ENCODE measurements around the gene AKR1C4. TPM values are rescaled to one million over a fixed set of nuclear protein-coding genes. Genes with fewer than 3 reads are reported as not detected.
"Not testable (repeated sequence)": the region's sequence is repeated elsewhere in the genome, so short reads cannot be mapped to it uniquely, and the experiment has no call there.

Gene AKR1C4
- total RNA-seq, 1 donor from 2014 or later, result not detected

DNA sequence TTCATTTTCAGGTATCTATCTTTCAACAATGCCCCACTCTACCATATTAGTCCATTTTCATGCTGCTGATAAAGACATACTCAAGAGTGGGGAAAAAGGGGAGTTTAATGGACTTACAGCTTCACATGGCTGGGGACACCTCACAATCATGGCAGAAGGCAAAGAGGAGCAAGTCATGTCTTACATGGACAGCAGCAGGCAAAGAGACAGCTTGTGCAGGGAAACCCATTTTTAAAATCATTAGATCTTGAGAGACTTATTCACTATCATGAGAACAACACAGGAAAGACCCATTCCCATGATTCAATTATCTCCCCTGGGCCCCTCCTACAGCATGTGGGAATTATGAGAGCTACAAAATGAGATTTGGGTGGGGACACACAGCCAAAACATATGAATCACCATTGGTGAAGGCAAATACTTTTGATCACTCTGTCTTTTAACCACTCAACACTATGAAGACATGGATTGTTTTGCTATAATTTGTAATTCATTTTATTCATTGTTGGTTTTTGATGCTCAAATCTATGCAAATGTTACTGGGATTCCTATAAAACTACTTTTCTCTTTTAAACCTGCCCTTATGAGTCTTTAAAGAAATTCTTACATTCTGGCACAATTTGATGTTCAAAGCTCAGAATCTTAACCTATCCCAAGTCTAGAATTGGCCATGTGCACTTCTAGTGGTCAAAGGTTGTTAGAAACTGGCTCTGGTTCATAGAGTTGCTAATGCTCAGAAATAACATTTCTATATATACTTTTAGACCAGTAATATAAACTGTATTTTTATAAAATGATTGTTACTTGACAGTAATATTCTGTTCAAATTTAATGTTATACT lies 15.3 kb downstream of the AKR1C4 start:
- Histone ChIP-seq H3K27me3 (no peaks in the 10 kb centered on the region), H4K20me1 (ENCODE audit: low read depth) (no peaks in the 10 kb centered on the region), H3K4me2 (no peak overlapping the region), H3K4me1 (no peaks in the 10 kb centered on the region), H3K9ac (no peak overlapping the region), H3K9me3 (ENCODE audit: low read depth) (no peaks in the 10 kb centered on the region), H3K27ac (no peak overlapping the region), H2AFZ (replicated peaks) (no peak overlapping the region), H3K4me3 (no peak overlapping the region), H3K36me3 (no peaks in the 10 kb centered on the region), H3F3A (ENCODE audit: low read depth) (no peaks in the 10 kb centered on the region), H3K79me2 (ENCODE audit: low read depth) (no peaks in the 10 kb centered on the region)
- Mint-ChIP-seq H3K36me3 (no peaks in the 10 kb centered on the region), H3K27me3 (ENCODE audit: insufficient read depth, low read depth) (peaks cover 4% of the 10 kb centered on the region), H3K27ac (no peak overlapping the region), H3K9me3 (peaks cover 4% of the 10 kb centered on the region), H3K4me3 (no peak overlapping the region), H3K4me1 (no peaks in the 10 kb centered on the region)
- TF ChIP-seq EZH2phosphoT487 (IDR thresholded peaks at IDR 0.05) (no peak), EZH2 (IDR thresholded peaks at IDR 0.05) (no peak)
- TF ChIP-seq, protein P1, sequence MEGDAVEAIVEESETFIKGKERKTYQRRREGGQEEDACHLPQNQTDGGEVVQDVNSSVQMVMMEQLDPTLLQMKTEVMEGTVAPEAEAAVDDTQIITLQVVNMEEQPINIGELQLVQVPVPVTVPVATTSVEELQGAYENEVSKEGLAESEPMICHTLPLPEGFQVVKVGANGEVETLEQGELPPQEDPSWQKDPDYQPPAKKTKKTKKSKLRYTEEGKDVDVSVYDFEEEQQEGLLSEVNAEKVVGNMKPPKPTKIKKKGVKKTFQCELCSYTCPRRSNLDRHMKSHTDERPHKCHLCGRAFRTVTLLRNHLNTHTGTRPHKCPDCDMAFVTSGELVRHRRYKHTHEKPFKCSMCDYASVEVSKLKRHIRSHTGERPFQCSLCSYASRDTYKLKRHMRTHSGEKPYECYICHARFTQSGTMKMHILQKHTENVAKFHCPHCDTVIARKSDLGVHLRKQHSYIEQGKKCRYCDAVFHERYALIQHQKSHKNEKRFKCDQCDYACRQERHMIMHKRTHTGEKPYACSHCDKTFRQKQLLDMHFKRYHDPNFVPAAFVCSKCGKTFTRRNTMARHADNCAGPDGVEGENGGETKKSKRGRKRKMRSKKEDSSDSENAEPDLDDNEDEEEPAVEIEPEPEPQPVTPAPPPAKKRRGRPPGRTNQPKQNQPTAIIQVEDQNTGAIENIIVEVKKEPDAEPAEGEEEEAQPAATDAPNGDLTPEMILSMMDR (IDR thresholded peaks at IDR 0.05), result no peak
- no peak for DNase-seq (ENCODE audit: low spot score)

DNA sequence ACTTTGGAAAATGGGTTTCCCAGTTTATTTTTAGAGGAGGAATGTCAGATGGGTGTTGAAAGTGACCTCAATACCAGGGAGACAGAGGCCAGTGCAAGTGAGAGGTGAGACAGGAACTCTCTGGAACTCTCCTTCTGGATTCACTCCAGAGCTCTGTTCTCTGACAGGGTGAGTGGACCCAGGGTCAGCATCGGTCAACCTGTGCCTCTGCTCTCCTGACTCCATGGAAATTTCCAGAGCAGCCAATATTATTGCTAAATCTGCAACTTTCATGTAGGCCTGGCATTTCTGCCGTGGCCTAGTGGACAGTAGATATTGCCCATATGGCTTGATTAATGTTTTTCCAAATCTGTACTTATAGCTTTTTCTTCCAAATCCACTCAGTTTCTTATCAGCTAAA lies 20.2 kb downstream of the AKR1C4 start:
- Histone ChIP-seq H3K4me1 (no peaks in the 10 kb centered on the region), H4K20me1 (ENCODE audit: low read depth) (no peaks in the 10 kb centered on the region), H3K36me3 (no peaks in the 10 kb centered on the region), H3K27me3 (no peaks in the 10 kb centered on the region), H3K9ac (no peak overlapping the region), H3K4me3 (no peak overlapping the region), H3K4me2 (no peak overlapping the region), H3K79me2 (ENCODE audit: low read depth) (no peaks in the 10 kb centered on the region), H3K27ac (no peak overlapping the region), H3K9me3 (ENCODE audit: low read depth) (peaks cover 4% of the 10 kb centered on the region), H3F3A (ENCODE audit: low read depth) (no peaks in the 10 kb centered on the region), H2AFZ (replicated peaks) (no peak overlapping the region)
- H3K4me3 Mint-ChIP-seq, result no peak overlapping the region
- peaks cover 2% of the 10 kb centered on the region for H3K9me3 Mint-ChIP-seq
- no peak for TF ChIP-seq EZH2phosphoT487 (IDR thresholded peaks at IDR 0.05)
- TF ChIP-seq EZH2 (IDR thresholded peaks at IDR 0.05), result no peak
- TF ChIP-seq, protein P1 (IDR thresholded peaks at IDR 0.05), result no peak
- H3K4me1 Mint-ChIP-seq, result no peaks in the 10 kb centered on the region
- no peaks in the 10 kb centered on the region for H3K36me3 Mint-ChIP-seq
- no peak for DNase-seq (ENCODE audit: low spot score)
- H3K27ac Mint-ChIP-seq, result no peak overlapping the region
- H3K27me3 Mint-ChIP-seq (ENCODE audit: insufficient read depth, low read depth), result no peaks in the 10 kb centered on the region

- Mint-ChIP-seq H3K27ac (no peak overlapping the region), H3K4me1 (no peaks in the 10 kb centered on the region), H3K4me3 (no peak overlapping the region), H3K9me3 (peaks cover 5% of the 10 kb centered on the region), H3K36me3 (no peaks in the 10 kb centered on the region), H3K27me3 (ENCODE audit: insufficient read depth, low read depth) (no peaks in the 10 kb centered on the region)
- H3K27me3 ChIP-seq, result no peaks in the 10 kb centered on the region
- no peak overlapping the region for H2AFZ ChIP-seq (replicated peaks)
- H4K20me1 ChIP-seq (ENCODE audit: low read depth), result no peaks in the 10 kb centered on the region
- H3K79me2 ChIP-seq (ENCODE audit: low read depth), result no peaks in the 10 kb centered on the region
- TF ChIP-seq EZH2phosphoT487 (IDR thresholded peaks at IDR 0.05) (no peak), EZH2 (IDR thresholded peaks at IDR 0.05) (no peak)
- TF ChIP-seq, protein P1 (IDR thresholded peaks at IDR 0.05), result no peak
- H3K9me3 ChIP-seq (ENCODE audit: low read depth), result peaks cover 5% of the 10 kb centered on the region
- H3K9ac ChIP-seq, result no peak overlapping the region
- no peak overlapping the region for H3K4me2 ChIP-seq
- no peaks in the 10 kb centered on the region for H3K36me3 ChIP-seq
- H3K4me1 ChIP-seq, result no peaks in the 10 kb centered on the region
- H3K4me3 ChIP-seq, result no peak overlapping the region
- no peak overlapping the region for H3K27ac ChIP-seq
- DNase-seq (ENCODE audit: low spot score), result no peak
- H3F3A ChIP-seq (ENCODE audit: low read depth), result no peaks in the 10 kb centered on the region
Measured at GRCh38 chr10:5219262-5219661, 22.6 kb downstream of the AKR1C4 start.

DNA sequence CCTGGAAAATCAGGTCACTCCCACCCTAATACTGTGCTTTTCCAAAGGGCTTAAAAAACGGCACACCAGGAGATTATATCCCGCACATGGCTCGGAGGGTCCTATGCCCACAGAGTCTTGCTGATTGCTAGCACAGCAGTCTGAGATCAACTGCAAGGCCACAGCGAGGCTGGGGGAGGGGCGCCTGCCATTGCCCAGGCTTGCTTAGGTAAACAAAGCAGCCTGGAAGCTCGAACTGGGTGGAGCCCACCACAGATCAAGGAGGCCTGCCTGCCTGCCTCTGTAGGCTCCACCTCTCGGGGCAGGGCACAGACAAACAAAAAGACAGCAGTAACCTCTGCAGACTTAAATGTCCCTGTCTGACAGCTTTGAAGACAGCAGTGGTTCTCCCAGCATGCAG lies 26.3 kb downstream of the AKR1C4 start:
- not testable (repeated sequence) for H3K27me3 Mint-ChIP-seq (ENCODE audit: insufficient read depth, low read depth); H4K20me1 ChIP-seq (ENCODE audit: low read depth); DNase-seq (ENCODE audit: low spot score); H3K4me3 ChIP-seq; H3K9ac ChIP-seq; H3K4me3 Mint-ChIP-seq; H3K36me3 Mint-ChIP-seq; H3K9me3 ChIP-seq (ENCODE audit: low read depth); H3F3A ChIP-seq (ENCODE audit: low read depth); H3K4me1 Mint-ChIP-seq; H3K9me3 Mint-ChIP-seq; H3K27ac Mint-ChIP-seq; H3K4me1 ChIP-seq; H3K79me2 ChIP-seq (ENCODE audit: low read depth); H2AFZ ChIP-seq (replicated peaks); H3K4me2 ChIP-seq; H3K36me3 ChIP-seq; H3K27me3 ChIP-seq; H3K27ac ChIP-seq
